Natural killer cell (primary cell): ENCODE results near the gene NDUFAF4. TPM values are rescaled to one million over a fixed set of nuclear protein-coding genes. Genes with fewer than 3 reads are reported as not detected.

Source experiments
- total RNA-seq, 4 donors: library from RNA; stranded (reverse); fragments of 120-200 nt in 1 of 4; gene quantifications; one replicate each; pipeline versions ENCODE4 v1.2.3 to v1.2.4, GENCODE V29; 2013 to 2022

NDUFAF4 gene
- total RNA-seq, 3 donors from 2014 or later (not counting 1 experiment from before 2014, with no cell fraction given) = 23.8 to 30.9 (median 29.8) TPM

Other genes starting within 250 kb of the NDUFAF4 start
- gene GPR63, start 60.4 kb downstream of the NDUFAF4 start, total RNA-seq = under 1 TPM; 0.07 to 0.31 (median 0.08) TPM
- gene KLHL32, start 26.8 kb upstream of the NDUFAF4 start, total RNA-seq = under 1 TPM; 0.48 to 0.88 (median 0.80) TPM